ENCODE data around the gene CNGA3. TPM values are rescaled to one million over a fixed set of nuclear protein-coding genes. Genes with fewer than 3 reads are reported as not detected.

CNGA3 gene
- not detected in 2 replicates for total RNA-seq

GRCh38 chr2:98346311-98347236, at the start of gene CNGA3:
TSS of gene CNGA3 (plus strand) at chr2:98346456. CDS start at chr2:98369976, 23,520 bp downstream.

DNA sequence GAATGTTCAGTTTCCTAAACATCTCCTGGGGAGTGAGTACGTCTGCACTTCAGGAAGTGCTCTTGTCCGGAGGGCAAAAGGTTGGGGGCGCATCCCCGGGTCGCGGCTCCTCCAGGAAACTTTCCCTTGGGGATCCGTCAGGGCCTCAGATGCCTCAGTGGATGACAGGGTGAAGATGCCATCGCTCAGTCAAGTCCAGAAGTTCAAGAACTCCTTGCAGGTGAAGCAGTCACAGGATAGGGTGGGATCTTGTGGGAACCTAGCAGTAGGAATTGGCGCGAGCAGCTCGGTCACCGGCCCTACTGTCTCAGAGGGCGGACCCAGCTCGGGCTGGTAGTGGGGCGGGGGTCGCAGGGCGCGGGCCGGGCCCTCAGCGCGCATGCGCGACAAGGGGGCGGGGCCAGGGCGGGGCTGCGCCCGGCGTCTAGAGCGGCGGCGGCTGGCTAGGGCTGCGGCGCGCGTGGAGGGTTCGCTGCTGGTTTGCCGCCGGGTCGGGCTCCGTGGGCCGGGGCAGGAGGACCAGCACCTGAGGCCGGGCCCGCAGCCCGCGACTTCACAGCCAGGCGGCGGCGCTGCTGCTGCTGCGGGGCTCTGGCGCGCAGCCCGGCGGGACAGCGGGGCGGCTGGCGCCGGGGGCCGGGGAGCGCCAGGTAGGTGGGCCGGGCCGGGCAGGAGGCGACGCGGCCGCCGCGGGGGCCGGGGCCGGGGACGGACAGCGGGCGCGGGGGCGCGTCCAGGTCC, 98.3 kb downstream of the CNGA3 start, which contains the start of gene INPP4A:
TSS of gene INPP4A (plus strand) at position 423 of the 741 bp plus-strand sequence. CDS start 75,191 bp downstream, outside the sequence.

Other genes starting within 250 kb of the CNGA3 start
- 13.4 and 16.6 TPM in 2 replicates for gene INPP4A, start 98.4 kb downstream of the CNGA3 start, total RNA-seq

Data from cardiac ventricle fibroblast (primary cell).